T follicular helper cell (primary cell): ENCODE measurements around the gene SRD5A3.
"Not testable (repeated sequence)": the region's sequence is repeated elsewhere in the genome, so short reads cannot be mapped to it uniquely, and the experiment has no call there.

ENCODE experiments used
- DNase-seq: peaks from one replicate; pipeline ENCODE4 v3.0.0-alpha.2; 2020; ENCODE audit warnings: low read depth

The SRD5A3 gene

GRCh38 chr4:55346851-55347255 is 811 bp downstream of the SRD5A3 start:
- DNase-seq, result no peak

GRCh38 chr4:55347610-55348228 is 1.7 kb downstream of the SRD5A3 start:
- DNase-seq, result no peak

- DNase-seq, result no peak
Observed at GRCh38 chr4:55348466-55348865, 2.4 kb downstream of the SRD5A3 start.

GRCh38 chr4:55350870-55351269 is 4.8 kb downstream of the SRD5A3 start:
- DNase-seq, result not testable (repeated sequence)

- no peak for DNase-seq
Observed at GRCh38 chr4:55351824-55352223, 5.8 kb downstream of the SRD5A3 start.

- DNase-seq, result no peak
Observed at GRCh38 chr4:55352726-55353125, 6.7 kb downstream of the SRD5A3 start.

- DNase-seq, result not testable (repeated sequence)
Observed at GRCh38 chr4:55353228-55353747, 7.2 kb downstream of the SRD5A3 start.

- DNase-seq, result no peak
Observed at GRCh38 chr4:55354648-55355047, 8.6 kb downstream of the SRD5A3 start.

GRCh38 chr4:55355555-55355954 is 9.5 kb downstream of the SRD5A3 start:
- no peak for DNase-seq

- no peak for DNase-seq
Observed at GRCh38 chr4:55356991-55357461, 11.0 kb downstream of the SRD5A3 start.

GRCh38 chr4:55358246-55358645 is 12.2 kb downstream of the SRD5A3 start:
- DNase-seq, result no peak

- no peak for DNase-seq
Observed at GRCh38 chr4:55358668-55359067, 12.6 kb downstream of the SRD5A3 start.

- no peak for DNase-seq
Observed at GRCh38 chr4:55359397-55359916, 13.4 kb downstream of the SRD5A3 start.

GRCh38 chr4:55362938-55363337 is 16.9 kb downstream of the SRD5A3 start:
- DNase-seq, result not testable (repeated sequence)

GRCh38 chr4:55363691-55364351 is 17.8 kb downstream of the SRD5A3 start:
- DNase-seq, result no peak

GRCh38 chr4:55364691-55365344 is 18.8 kb downstream of the SRD5A3 start:
- DNase-seq, result no peak

GRCh38 chr4:55365345-55365728 is 19.3 kb downstream of the SRD5A3 start:
- DNase-seq, result no peak

- DNase-seq, result no peak
Observed at GRCh38 chr4:55366621-55367020, 20.6 kb downstream of the SRD5A3 start.

- DNase-seq, result no peak
Observed at GRCh38 chr4:55367084-55367722, 21.2 kb downstream of the SRD5A3 start.

GRCh38 chr4:55369968-55370367 is 23.9 kb downstream of the SRD5A3 start:
- DNase-seq, result no peak

GRCh38 chr4:55372259-55372658 is 26.2 kb downstream of the SRD5A3 start:
- no peak for DNase-seq

- no peak for DNase-seq
Observed at GRCh38 chr4:55373461-55373860, 27.4 kb downstream of the SRD5A3 start.
